ENCODE results near the gene CSTF3. TPM values are rescaled to one million over a fixed set of nuclear protein-coding genes. Genes with fewer than 3 reads are reported as not detected.

The CSTF3 gene
- polyA plus RNA-seq, 4 donors = 12.4 to 42.3 (median 19.4) TPM

DNA sequence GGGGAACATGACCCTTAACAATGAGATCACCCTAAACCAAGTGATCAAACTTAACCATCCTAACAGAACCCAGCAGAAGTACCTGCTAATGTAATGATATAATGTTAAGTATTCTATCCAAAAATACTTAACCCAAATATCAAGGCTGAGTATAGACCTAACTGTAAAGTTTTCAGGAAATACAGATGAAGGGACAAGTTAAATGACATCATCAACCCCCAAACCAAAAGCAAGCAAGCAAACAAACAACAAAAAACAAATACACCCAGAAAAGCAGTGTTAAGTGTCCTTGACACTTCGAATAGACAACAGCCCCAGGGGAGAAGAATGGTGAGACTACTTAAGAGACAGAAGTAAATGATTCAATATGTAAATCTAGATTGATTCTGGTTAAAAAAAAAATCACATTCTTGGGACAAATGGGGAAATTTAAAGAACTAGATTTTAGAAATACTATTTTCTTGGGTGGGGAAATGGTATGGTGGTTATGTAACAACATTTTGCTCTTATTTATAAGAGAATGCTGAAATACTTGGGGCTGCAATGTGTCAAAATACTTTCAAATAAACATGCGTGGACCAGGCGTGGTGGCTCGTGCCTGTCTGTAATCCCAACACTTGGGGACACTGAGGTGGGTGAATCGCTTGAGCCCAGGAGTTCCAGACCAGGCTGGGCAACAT, 2.5 kb downstream of the CSTF3 start:
- H3K36me3 ChIP-seq (ENCODE audit: control insufficient read depth in 3 of 3, insufficient read depth in 2 of 3, low read depth in 1 of 3, low read length in 3 of 3) = peaks cover 0 to 13% (median 0%) of the 10 kb centered on the region in 3 donors
- 80 to 90% (median 81%) methylated on average over 5 of the region's 5 CpGs for WGBS, 3 donors
- peaks cover 1 to 9% (median 3%) of the 10 kb centered on the region in 3 donors for H3K4me1 ChIP-seq (ENCODE audit: control insufficient read depth in 3 of 3, insufficient read depth in 2 of 3, low read depth in 1 of 3, low read length in 2 of 3)
- no peaks in the 10 kb centered on the region for H3K27me3 ChIP-seq (ENCODE audit: control insufficient read depth in 3 of 3, insufficient read depth in 3 of 3, low read length in 3 of 3)
- no peak for FAIRE-seq
- no peak overlapping the region for H3K4me3 ChIP-seq (ENCODE audit: low read depth in 1 of 3, low read length in 3 of 3)
- no peak overlapping the region for H3K27ac ChIP-seq (ENCODE audit: low read depth in 1 of 3, low read length in 2 of 3)
- DNase-seq = no peak
- H3K9me3 ChIP-seq (ENCODE audit: control insufficient read depth in 2 of 2, insufficient read depth in 1 of 2, low read depth in 1 of 2, low read length in 1 of 2) = no peaks in the 10 kb centered on the region

DNA sequence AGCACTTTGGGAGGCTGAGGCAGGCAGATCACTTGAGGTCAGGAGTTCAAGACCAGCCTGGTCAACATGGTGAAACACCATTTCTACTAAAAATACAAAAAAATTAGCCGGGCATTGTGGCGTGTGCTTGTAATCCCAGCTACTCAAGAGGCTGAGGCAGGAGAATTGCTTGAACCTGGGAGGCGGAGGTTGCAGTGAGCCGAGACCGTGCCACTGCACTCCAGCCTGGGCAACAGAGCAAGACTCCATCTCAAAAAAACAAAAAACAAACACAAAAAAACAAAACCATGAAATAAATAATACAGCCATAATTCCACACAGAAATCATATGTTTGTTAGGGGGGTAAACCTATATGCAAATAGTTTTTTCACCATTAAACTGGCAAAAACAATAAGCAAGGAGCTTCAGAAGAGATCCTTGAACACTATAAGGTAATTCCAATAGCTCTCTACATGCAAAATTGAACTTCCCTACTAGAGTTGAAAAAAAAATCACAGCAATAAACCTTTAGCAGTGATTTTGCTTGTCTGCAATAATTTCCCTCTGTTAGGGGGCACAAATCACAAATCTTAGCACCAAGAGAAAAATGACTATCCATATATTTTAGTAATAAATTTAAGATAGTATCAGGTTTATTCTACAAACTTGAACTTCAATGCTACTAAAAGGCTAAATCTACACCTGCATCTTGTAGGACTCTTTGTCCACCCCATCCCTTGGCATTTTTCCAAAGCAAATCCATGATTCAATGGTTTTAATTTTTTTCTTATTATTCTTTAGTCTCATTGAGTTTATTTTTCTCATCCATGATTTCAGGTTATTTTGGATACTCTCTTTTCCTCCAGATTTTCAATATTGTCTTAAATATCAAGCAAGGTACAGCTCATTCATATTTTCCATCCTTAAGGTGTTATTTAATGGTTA, 3.9 kb downstream of the CSTF3 start:
- DNase-seq = no peak
- H3K9me3 ChIP-seq (ENCODE audit: control insufficient read depth in 2 of 2, insufficient read depth in 1 of 2, low read depth in 1 of 2, low read length in 1 of 2) = no peaks in the 10 kb centered on the region
- H3K36me3 ChIP-seq (ENCODE audit: control insufficient read depth in 3 of 3, insufficient read depth in 2 of 3, low read depth in 1 of 3, low read length in 3 of 3) = peaks cover 0 to 13% (median 0%) of the 10 kb centered on the region in 3 donors
- no peak overlapping the region for H3K27ac ChIP-seq (ENCODE audit: low read depth in 1 of 3, low read length in 2 of 3)
- no peaks in the 10 kb centered on the region for H3K27me3 ChIP-seq (ENCODE audit: control insufficient read depth in 3 of 3, insufficient read depth in 3 of 3, low read length in 3 of 3)
- H3K4me3 ChIP-seq (ENCODE audit: low read depth in 1 of 3, low read length in 3 of 3) = no peak overlapping the region
- H3K4me1 ChIP-seq (ENCODE audit: control insufficient read depth in 3 of 3, insufficient read depth in 2 of 3, low read depth in 1 of 3, low read length in 2 of 3) = peaks cover 1 to 9% (median 3%) of the 10 kb centered on the region in 3 donors
- no peak for FAIRE-seq
- 94 to 98% (median 97%) methylated on average over 5 of the region's 5 CpGs for WGBS, 3 donors

DNA sequence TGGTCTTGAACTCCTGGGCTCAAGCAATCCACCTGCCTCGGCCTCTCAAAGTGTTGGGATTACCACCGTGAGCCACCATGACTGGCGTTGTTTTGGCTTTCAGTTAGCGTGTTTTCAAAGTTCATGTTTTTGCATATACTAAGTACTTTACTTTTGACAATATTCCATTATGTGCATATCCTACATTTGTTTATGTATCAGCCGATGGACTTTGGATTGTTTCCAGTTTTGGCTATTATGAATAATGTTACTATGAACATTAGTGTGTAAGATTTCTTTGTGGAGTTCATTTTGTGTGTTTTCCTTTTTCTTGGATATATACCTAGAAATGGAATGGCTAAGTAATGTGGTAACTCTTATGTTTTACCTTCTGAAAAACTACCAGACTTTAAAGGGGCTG, 9.9 kb downstream of the CSTF3 start:
- no peak for FAIRE-seq
- H3K4me1 ChIP-seq (ENCODE audit: control insufficient read depth in 3 of 3, insufficient read depth in 2 of 3, low read depth in 1 of 3, low read length in 2 of 3) = no peaks in the 10 kb centered on the region
- H3K27me3 ChIP-seq (ENCODE audit: control insufficient read depth in 3 of 3, insufficient read depth in 3 of 3, low read length in 3 of 3) = no peaks in the 10 kb centered on the region
- peaks cover 0 to 25% (median 0%) of the 10 kb centered on the region in 3 donors for H3K36me3 ChIP-seq (ENCODE audit: control insufficient read depth in 3 of 3, insufficient read depth in 2 of 3, low read depth in 1 of 3, low read length in 3 of 3)
- DNase-seq = no peak
- 74 to 78% (median 77%) methylated on average over 5 of the region's 5 CpGs for WGBS, 3 donors
- H3K27ac ChIP-seq (ENCODE audit: low read depth in 1 of 3, low read length in 2 of 3) = no peak overlapping the region
- no peak overlapping the region for H3K4me3 ChIP-seq (ENCODE audit: low read depth in 1 of 3, low read length in 3 of 3)
- H3K9me3 ChIP-seq (ENCODE audit: control insufficient read depth in 2 of 2, insufficient read depth in 1 of 2, low read depth in 1 of 2, low read length in 1 of 2) = no peaks in the 10 kb centered on the region

DNA sequence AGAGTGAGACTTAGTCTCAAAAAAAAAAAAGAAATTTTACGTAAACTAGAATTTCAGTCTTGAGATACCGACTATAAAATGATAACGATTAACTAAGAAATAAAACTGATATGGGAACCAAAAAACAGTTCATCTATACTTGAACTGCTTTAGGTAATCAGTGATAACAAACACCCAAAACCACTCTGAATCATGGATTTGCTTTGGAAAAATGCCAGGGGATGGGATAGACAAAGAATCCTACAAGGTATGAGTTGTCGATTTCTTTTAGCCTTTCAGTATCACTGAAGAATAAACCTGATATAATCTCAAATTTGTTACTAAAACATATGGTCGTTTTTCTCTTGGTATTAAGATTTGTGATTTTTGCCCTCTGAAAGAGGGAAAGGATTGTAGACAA, 13.7 kb downstream of the CSTF3 start:
- H3K36me3 ChIP-seq (ENCODE audit: control insufficient read depth in 3 of 3, insufficient read depth in 2 of 3, low read depth in 1 of 3, low read length in 3 of 3) = peaks cover 0 to 32% (median 0%) of the 10 kb centered on the region in 3 donors
- DNase-seq (no peak), FAIRE-seq (no peak)
- H3K27me3 ChIP-seq (ENCODE audit: control insufficient read depth in 3 of 3, insufficient read depth in 3 of 3, low read length in 3 of 3) = no peaks in the 10 kb centered on the region
- H3K4me1 ChIP-seq (ENCODE audit: control insufficient read depth in 3 of 3, insufficient read depth in 2 of 3, low read depth in 1 of 3, low read length in 2 of 3) = no peaks in the 10 kb centered on the region
- no peaks in the 10 kb centered on the region for H3K9me3 ChIP-seq (ENCODE audit: control insufficient read depth in 2 of 2, insufficient read depth in 1 of 2, low read depth in 1 of 2, low read length in 1 of 2)
- no peak overlapping the region for H3K27ac ChIP-seq (ENCODE audit: low read depth in 1 of 3, low read length in 2 of 3)
- 13 to 57% (median 35%) methylated on average over 5 of the region's 5 CpGs for WGBS, 3 donors
- H3K4me3 ChIP-seq (ENCODE audit: low read depth in 1 of 3, low read length in 3 of 3) = no peak overlapping the region

DNA sequence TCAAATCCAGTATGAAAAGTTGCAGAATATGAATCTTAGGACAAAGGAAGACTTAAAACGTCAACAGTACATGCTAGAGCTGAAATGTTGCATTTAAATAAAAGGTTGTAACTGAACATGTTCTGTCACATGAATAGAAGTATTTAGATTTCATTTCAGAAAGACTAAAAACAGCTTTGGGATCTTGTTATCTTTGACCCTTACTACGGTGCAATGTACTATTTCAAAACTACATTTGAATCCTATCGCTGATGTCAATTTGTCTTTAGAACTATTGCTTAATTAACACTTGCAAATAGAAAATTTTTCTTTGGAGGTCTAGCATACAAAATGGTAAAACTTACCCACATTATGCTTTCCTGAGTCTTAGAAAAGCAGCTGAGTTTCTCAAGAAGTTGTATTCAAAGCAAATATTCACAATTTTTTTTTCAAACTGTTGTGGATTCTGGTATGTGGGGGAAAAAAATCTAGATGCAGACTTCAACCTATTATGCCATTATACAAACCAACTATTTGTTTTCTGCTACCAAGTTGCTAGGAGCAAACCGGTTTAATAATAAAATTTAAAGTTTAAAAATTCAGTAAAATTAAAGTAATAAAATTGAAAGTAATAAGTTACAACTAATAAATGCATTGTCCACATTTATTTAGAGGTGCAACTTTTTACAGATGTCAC, 25.4 kb downstream of the CSTF3 start:
- Histone ChIP-seq H3K4me3 (ENCODE audit: low read depth in 1 of 3, low read length in 3 of 3) (no peak overlapping the region), H3K9me3 (ENCODE audit: control insufficient read depth in 2 of 2, insufficient read depth in 1 of 2, low read depth in 1 of 2, low read length in 1 of 2) (no peaks in the 10 kb centered on the region), H3K36me3 (ENCODE audit: control insufficient read depth in 3 of 3, insufficient read depth in 2 of 3, low read depth in 1 of 3, low read length in 3 of 3) (peaks cover 0 to 3% (median 3%) of the 10 kb centered on the region in 3 donors), H3K27me3 (ENCODE audit: control insufficient read depth in 3 of 3, insufficient read depth in 3 of 3, low read length in 3 of 3) (no peaks in the 10 kb centered on the region), H3K27ac (ENCODE audit: low read depth in 1 of 3, low read length in 2 of 3) (no peak overlapping the region), H3K4me1 (ENCODE audit: control insufficient read depth in 3 of 3, insufficient read depth in 2 of 3, low read depth in 1 of 3, low read length in 2 of 3) (peaks cover 0 to 3% (median 0%) of the 10 kb centered on the region in 3 donors)
- DNase-seq (no peak), FAIRE-seq (no peak)
- whole genome bisulfite sequencing, 3 donors = 73 to 88% (median 85%) methylated on average over 4 of the region's 4 CpGs

DNA sequence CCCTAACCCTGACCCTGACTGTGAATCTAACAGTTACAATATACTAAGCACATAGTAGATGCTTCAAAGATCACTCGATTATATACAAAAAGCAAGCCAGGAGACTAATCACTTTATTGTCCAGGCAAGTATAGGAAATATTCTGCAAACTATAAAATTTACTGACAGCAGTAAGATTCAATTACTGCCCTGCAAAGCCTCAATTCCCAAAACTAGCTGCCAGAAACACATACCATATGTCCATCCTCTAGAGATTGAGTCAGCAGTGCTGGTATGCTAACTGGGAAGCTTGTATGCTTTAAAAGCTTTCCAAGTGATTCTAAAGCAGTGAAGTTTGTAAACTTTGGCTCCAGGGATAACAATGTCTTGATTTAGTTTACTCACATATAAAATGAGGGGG, 26.1 kb downstream of the CSTF3 start:
- 76 to 97% (median 94%) methylated on average over 1 of the region's 1 CpG for WGBS, 3 donors
- H3K36me3 ChIP-seq (ENCODE audit: control insufficient read depth in 3 of 3, insufficient read depth in 2 of 3, low read depth in 1 of 3, low read length in 3 of 3) = peaks cover 0 to 3% (median 2%) of the 10 kb centered on the region in 3 donors
- DNase-seq = no peak
- no peak for FAIRE-seq
- H3K27me3 ChIP-seq (ENCODE audit: control insufficient read depth in 3 of 3, insufficient read depth in 3 of 3, low read length in 3 of 3) = no peaks in the 10 kb centered on the region
- H3K4me3 ChIP-seq (ENCODE audit: low read depth in 1 of 3, low read length in 3 of 3) = no peak overlapping the region
- peaks cover 0 to 3% (median 0%) of the 10 kb centered on the region in 3 donors for H3K4me1 ChIP-seq (ENCODE audit: control insufficient read depth in 3 of 3, insufficient read depth in 2 of 3, low read depth in 1 of 3, low read length in 2 of 3)
- no peaks in the 10 kb centered on the region for H3K9me3 ChIP-seq (ENCODE audit: control insufficient read depth in 2 of 2, insufficient read depth in 1 of 2, low read depth in 1 of 2, low read length in 1 of 2)
- no peak overlapping the region for H3K27ac ChIP-seq (ENCODE audit: low read depth in 1 of 3, low read length in 2 of 3)

DNA sequence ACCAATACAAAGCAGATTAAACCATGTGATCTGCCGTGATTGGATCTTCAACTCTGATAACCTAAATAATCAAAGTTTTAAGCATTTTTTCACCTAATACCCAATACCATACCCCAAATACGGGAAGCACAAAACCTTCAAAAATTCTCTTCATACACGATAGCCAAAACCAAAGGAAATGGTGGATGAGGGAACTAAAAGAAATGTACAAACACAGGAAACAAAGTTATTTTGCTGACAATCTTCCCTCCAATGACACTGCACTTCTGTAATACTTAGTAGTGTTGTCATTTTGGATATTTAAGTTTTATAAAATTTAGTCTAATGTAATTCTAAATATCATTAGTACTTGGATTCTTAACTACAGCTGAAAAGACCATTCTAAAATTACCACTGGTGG, 27.0 kb downstream of the CSTF3 start:
- H3K27me3 ChIP-seq (ENCODE audit: control insufficient read depth in 3 of 3, insufficient read depth in 3 of 3, low read length in 3 of 3) = no peaks in the 10 kb centered on the region
- DNase-seq (no peak), FAIRE-seq (no peak)
- no peak overlapping the region for H3K27ac ChIP-seq (ENCODE audit: low read depth in 1 of 3, low read length in 2 of 3)
- no peak overlapping the region for H3K4me3 ChIP-seq (ENCODE audit: low read depth in 1 of 3, low read length in 3 of 3)
- peaks cover 0 to 3% (median 0%) of the 10 kb centered on the region in 3 donors for H3K36me3 ChIP-seq (ENCODE audit: control insufficient read depth in 3 of 3, insufficient read depth in 2 of 3, low read depth in 1 of 3, low read length in 3 of 3)
- peaks cover 0 to 3% (median 0%) of the 10 kb centered on the region in 3 donors for H3K4me1 ChIP-seq (ENCODE audit: control insufficient read depth in 3 of 3, insufficient read depth in 2 of 3, low read depth in 1 of 3, low read length in 2 of 3)
- WGBS, 3 donors = 76 to 95% (median 87%) methylated on average over 3 of the region's 3 CpGs
- no peaks in the 10 kb centered on the region for H3K9me3 ChIP-seq (ENCODE audit: control insufficient read depth in 2 of 2, insufficient read depth in 1 of 2, low read depth in 1 of 2, low read length in 1 of 2)

DNA sequence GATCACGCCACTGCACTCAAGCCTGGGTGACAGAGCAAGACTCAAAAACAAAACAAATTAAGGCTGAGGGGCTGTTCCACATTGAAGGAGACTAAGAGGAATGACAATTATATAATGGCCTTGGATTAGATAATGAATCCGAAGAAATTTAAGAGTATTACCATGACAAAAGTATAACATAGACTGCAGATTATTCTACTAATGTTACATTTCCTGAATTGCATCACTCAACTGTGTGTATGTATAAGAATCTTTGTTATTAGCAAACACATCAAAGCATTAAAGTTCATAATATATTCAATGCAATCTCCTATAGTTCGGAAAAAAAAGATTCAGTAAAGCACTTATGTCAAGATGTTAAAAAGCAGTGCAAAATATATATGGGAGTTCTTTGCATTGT, 27.5 kb downstream of the CSTF3 start:
- DNase-seq = no peak

More for the DNA sequence above, 27.5 kb downstream of the CSTF3 start:
- 92 to 95% (median 92%) methylated on average over 3 of the region's 3 CpGs for WGBS, 3 donors
- Histone ChIP-seq H3K4me1 (ENCODE audit: control insufficient read depth in 3 of 3, insufficient read depth in 2 of 3, low read depth in 1 of 3, low read length in 2 of 3) (peaks cover 0 to 3% (median 0%) of the 10 kb centered on the region in 3 donors), H3K4me3 (ENCODE audit: low read depth in 1 of 3, low read length in 3 of 3) (no peak overlapping the region), H3K36me3 (ENCODE audit: control insufficient read depth in 3 of 3, insufficient read depth in 2 of 3, low read depth in 1 of 3, low read length in 3 of 3) (peaks cover 0 to 3% (median 0%) of the 10 kb centered on the region in 3 donors), H3K9me3 (ENCODE audit: control insufficient read depth in 2 of 2, insufficient read depth in 1 of 2, low read depth in 1 of 2, low read length in 1 of 2) (no peaks in the 10 kb centered on the region), H3K27me3 (ENCODE audit: control insufficient read depth in 3 of 3, insufficient read depth in 3 of 3, low read length in 3 of 3) (no peaks in the 10 kb centered on the region), H3K27ac (ENCODE audit: low read depth in 1 of 3, low read length in 2 of 3) (no peak overlapping the region)
- no peak for FAIRE-seq

Measured in small intestine (tissue), 7 donors.